Liver (tissue), 9 donors: ENCODE results near the gene REEP1. TPM values are rescaled to one million over a fixed set of nuclear protein-coding genes. Genes with fewer than 3 reads are reported as not detected.

Source experiments
- DNase-seq: peaks from one replicate; pipeline ENCODE4 v3.0.0-alpha.2; 2017; ENCODE audit warnings: low spot score
- H3K27ac ChIP-seq, 2 donors: one replicate each; pipeline ENCODE4 v1.7.0; 2013; ENCODE audit warnings: inconsistent platforms in 2 of 2, low read length in 2 of 2, control low read depth in 1 of 2, low read depth in 1 of 2, mild to moderate bottlenecking in 1 of 2
- H3K27me3 ChIP-seq, 4 donors: one replicate each; pipeline versions ENCODE4 v1.6.1 to v1.7.0; 2013; ENCODE audit warnings: low read length in 3 of 4, inconsistent platforms in 1 of 4, mild to moderate bottlenecking in 1 of 4, moderate library complexity in 1 of 4; ENCODE audit not compliant: control insufficient read depth in 4 of 4, insufficient read depth in 4 of 4
- H3K36me3 ChIP-seq, 4 donors: one replicate each; pipeline versions ENCODE4 v1.6.1 to v1.7.0; 2013; ENCODE audit warnings: low read length in 3 of 4, mild to moderate bottlenecking in 3 of 4, low read depth in 1 of 4, moderate library complexity in 1 of 4; ENCODE audit not compliant: control insufficient read depth in 4 of 4, insufficient read depth in 3 of 4
- H3K4me1 ChIP-seq, 4 donors: one replicate each; pipeline versions ENCODE4 v1.6.1 to v1.7.0; 2013; ENCODE audit warnings: low read length in 3 of 4, mild to moderate bottlenecking in 3 of 4, moderate library complexity in 1 of 4; ENCODE audit not compliant: control insufficient read depth in 4 of 4, insufficient read depth in 4 of 4
- H3K4me3 ChIP-seq, 3 donors: one replicate each; pipeline versions ENCODE4 v1.6.1 to v1.7.0; 2013; ENCODE audit warnings: low read length in 3 of 3, control low read depth in 1 of 3, low read depth in 1 of 3, mild to moderate bottlenecking in 1 of 3
- H3K9ac ChIP-seq, 2 donors: one replicate each; pipeline ENCODE4 v1.7.0; 2013; ENCODE audit warnings: low read length in 2 of 2, mild to moderate bottlenecking in 2 of 2, moderate library complexity in 2 of 2, control low read depth in 1 of 2, low read depth in 1 of 2
- H3K9me3 ChIP-seq, 4 donors: one replicate each; pipeline versions ENCODE4 v1.6.1 to v1.7.0; 2013; ENCODE audit warnings: low read length in 3 of 4; ENCODE audit not compliant: control insufficient read depth in 4 of 4
- EGR1 ChIP-seq, 2 donors: IDR thresholded peaks; 2 replicates each; pipeline ENCODE4 v1.6.1; 2016 to 2018; ENCODE audit warnings: antibody characterized with exemption in 2 of 2, low read depth in 2 of 2
- FOXA1 ChIP-seq: IDR thresholded peaks from 2 replicates; pipeline ENCODE4 v1.6.1; 2016; ENCODE audit warnings: antibody characterized with exemption
- GABPA ChIP-seq, 2 donors: IDR thresholded peaks in 1 of 2; conservative IDR thresholded peaks in 1 of 2; 2 replicates each; pipeline ENCODE4 v1.6.1; 2016; ENCODE audit warnings: antibody characterized with exemption in 2 of 2, mild to moderate bottlenecking in 1 of 2, moderate library complexity in 1 of 2
- HNF4A ChIP-seq, 2 donors: conservative IDR thresholded peaks; 2 replicates each; pipeline ENCODE4 v1.6.1; 2016; ENCODE audit warnings: antibody characterized with exemption in 2 of 2, mild to moderate bottlenecking in 2 of 2
- HNF4G ChIP-seq: IDR thresholded peaks from 2 replicates; pipeline ENCODE4 v1.6.1; 2016; ENCODE audit warnings: antibody characterized with exemption
- NR2F2 ChIP-seq: IDR thresholded peaks from 2 replicates; pipeline ENCODE4 v1.6.1; 2016; ENCODE audit warnings: antibody characterized with exemption
- RAD21 ChIP-seq, 2 donors: IDR thresholded peaks; 2 replicates each; pipeline ENCODE4 v1.6.1; 2016; ENCODE audit warnings: antibody characterized with exemption in 2 of 2, mild to moderate bottlenecking in 2 of 2
- RXRA ChIP-seq, 2 donors: IDR thresholded peaks; 2 replicates each; pipeline ENCODE4 v1.6.1; 2017 to 2018; ENCODE audit warnings: antibody characterized with exemption in 2 of 2, mild to moderate bottlenecking in 1 of 2
- SP1 ChIP-seq: IDR thresholded peaks from 2 replicates; pipeline ENCODE4 v1.6.1; 2018; ENCODE audit warnings: antibody characterized with exemption, mild to moderate bottlenecking
- ZBTB33 ChIP-seq: IDR thresholded peaks from 2 replicates; pipeline ENCODE4 v1.6.1; 2016; ENCODE audit warnings: antibody characterized with exemption
- WGBS: extraction: QIAGEN DNeasy Blood & Tissue Kit; methylation state at CpG from one replicate; pipeline ENCODE4 v1.1.7; 2013; 5-methylcytosine and 5-hydroxymethylcytosine counted together
- polyA plus RNA-seq, 2 donors: library from polyadenylated mRNA; stranded (reverse) in 1 of 2; unstranded in 1 of 2; fragments of 200-250 nt in 1 of 2; fragments of >200 nt in 1 of 2; fragmentation: Nextera tagmentation in 1 of 2; extraction: Ambion mirVana in 1 of 2; gene quantifications; one replicate each; pipeline versions ENCODE4 v1.2.1 to v1.2.3, GENCODE V29; 2013 to 2015
- total RNA-seq, 2 donors: library from RNA; depleted of rRNA; stranded (reverse); fragments of >200 nt; gene quantifications; one replicate each; pipeline ENCODE4 v1.2.3, GENCODE V29; 2014
- TF ChIP-seq, protein P1 (sequence below): fragments of 150-350 bp; IDR thresholded peaks from 2 replicates; pipeline ENCODE4 v1.5.1; 2017; ENCODE audit warnings: improper control_type of control experiment, low read depth, low read length; ENCODE audit not compliant: missing input control
- donor health status: healthy.
- donor health status: healthy.
- donor health status: healthy.
- donor health status: healthy.
- donor health status: healthy.

REEP1 gene
- total and polyA plus RNA-seq, 4 donors, result 0.46 to 1.7 (median 0.89) TPM

DNA sequence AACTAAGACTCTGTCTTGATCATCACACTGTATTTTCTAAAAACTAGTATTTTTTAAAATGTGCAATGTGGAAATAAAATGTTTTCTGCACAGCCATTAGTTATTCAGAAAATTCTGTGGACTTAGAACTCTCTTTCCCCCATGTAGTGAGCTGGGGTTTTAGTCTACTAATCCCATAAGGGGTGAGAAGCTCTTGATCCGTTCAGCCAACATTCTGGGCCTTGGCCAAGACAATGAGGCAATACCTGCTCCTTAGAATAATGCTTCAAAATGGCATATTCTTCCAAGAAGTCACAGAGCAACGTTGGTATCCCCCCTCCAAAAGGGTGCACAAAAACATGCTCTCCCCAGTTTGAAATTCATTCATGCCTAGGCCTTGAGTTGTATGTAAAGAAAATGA is 4.0 kb downstream of the REEP1 start:
- no peaks in the 10 kb centered on the region for H3K36me3 ChIP-seq
- H3K4me1 ChIP-seq, result peaks cover 9 to 15% (median 13%) of the 10 kb centered on the region in 4 donors
- no peak for DNase-seq
- no peak overlapping the region for H3K9ac ChIP-seq
- no peak overlapping the region for H3K27ac ChIP-seq
- peaks cover 0 to 5% (median 4%) of the 10 kb centered on the region in 4 donors for H3K27me3 ChIP-seq
- no peaks in the 10 kb centered on the region for H3K9me3 ChIP-seq
- WGBS, result 69% methylated on average over 2 of the region's 2 CpGs
- no peak overlapping the region for H3K4me3 ChIP-seq
- TF ChIP-seq RAD21 (IDR thresholded peaks at IDR 0.05) (no peak), FOXA1 (no peak), HNF4G (no peak), ZBTB33 (no peak), SP1 (no peak)

DNA sequence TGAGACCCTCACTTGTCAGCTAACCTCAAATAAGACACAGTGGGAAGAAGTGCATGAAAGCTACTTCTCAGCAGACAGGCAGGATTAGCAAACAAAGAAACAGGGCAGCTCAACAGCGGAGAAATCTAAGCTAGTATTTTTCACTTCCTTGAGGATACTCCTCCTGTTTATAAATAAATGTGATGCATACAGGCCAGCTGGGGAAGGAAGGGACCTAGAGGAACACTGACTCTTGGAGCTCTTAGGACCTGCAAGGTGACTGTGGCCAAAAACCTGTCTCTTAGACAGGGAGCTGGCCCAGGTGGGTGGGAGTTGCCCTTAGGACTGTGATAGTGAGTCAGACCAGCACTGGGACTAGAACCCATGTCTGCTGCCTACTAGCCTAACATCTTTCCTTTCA is 4.8 kb downstream of the REEP1 start:
- peaks cover 0 to 5% (median 4%) of the 10 kb centered on the region in 4 donors for H3K27me3 ChIP-seq
- H3K36me3 ChIP-seq, result no peaks in the 10 kb centered on the region
- DNase-seq, result no peak
- 89% methylated on average over 1 of the region's 1 CpG for WGBS
- H3K4me1 ChIP-seq, result peaks cover 7 to 11% (median 9%) of the 10 kb centered on the region in 4 donors
- no peaks in the 10 kb centered on the region for H3K9me3 ChIP-seq
- TF ChIP-seq GABPA (IDR thresholded peaks at IDR 0.05 in 1 of 2, conservative IDR thresholded peaks at IDR 0.05 in 1 of 2) (no peak), NR2F2 (no peak), EGR1 (IDR thresholded peaks at IDR 0.05; ENCODE audit: low read depth in 2 of 2) (no peak), HNF4A (conservative IDR thresholded peaks at IDR 0.05) (no peak)
- H3K9ac ChIP-seq, result no peak overlapping the region
- no peak overlapping the region for H3K27ac ChIP-seq
- H3K4me3 ChIP-seq, result no peak overlapping the region

GRCh38 chr2:86331384-86331783 is 6.0 kb downstream of the REEP1 start:
- no peak for DNase-seq

More at GRCh38 chr2:86331384-86331783, 6.0 kb downstream of the REEP1 start:
- Histone ChIP-seq H3K27me3 (peaks cover 0 to 5% (median 2%) of the 10 kb centered on the region in 4 donors), H3K9ac (no peak overlapping the region), H3K9me3 (no peaks in the 10 kb centered on the region), H3K4me3 (no peak overlapping the region), H3K4me1 (peaks cover 0 to 2% (median under 1%) of the 10 kb centered on the region in 4 donors), H3K36me3 (no peaks in the 10 kb centered on the region), H3K27ac (no peak overlapping the region)
- TF ChIP-seq RXRA (IDR thresholded peaks at IDR 0.05) (no peak), FOXA1 (no peak), RAD21 (IDR thresholded peaks at IDR 0.05) (no peak), HNF4A (conservative IDR thresholded peaks at IDR 0.05) (no peak), ZBTB33 (no peak), GABPA (IDR thresholded peaks at IDR 0.05 in 1 of 2, conservative IDR thresholded peaks at IDR 0.05 in 1 of 2) (no peak), EGR1 (IDR thresholded peaks at IDR 0.05; ENCODE audit: low read depth in 2 of 2) (no peak), NR2F2 (no peak)
- TF ChIP-seq, protein P1, sequence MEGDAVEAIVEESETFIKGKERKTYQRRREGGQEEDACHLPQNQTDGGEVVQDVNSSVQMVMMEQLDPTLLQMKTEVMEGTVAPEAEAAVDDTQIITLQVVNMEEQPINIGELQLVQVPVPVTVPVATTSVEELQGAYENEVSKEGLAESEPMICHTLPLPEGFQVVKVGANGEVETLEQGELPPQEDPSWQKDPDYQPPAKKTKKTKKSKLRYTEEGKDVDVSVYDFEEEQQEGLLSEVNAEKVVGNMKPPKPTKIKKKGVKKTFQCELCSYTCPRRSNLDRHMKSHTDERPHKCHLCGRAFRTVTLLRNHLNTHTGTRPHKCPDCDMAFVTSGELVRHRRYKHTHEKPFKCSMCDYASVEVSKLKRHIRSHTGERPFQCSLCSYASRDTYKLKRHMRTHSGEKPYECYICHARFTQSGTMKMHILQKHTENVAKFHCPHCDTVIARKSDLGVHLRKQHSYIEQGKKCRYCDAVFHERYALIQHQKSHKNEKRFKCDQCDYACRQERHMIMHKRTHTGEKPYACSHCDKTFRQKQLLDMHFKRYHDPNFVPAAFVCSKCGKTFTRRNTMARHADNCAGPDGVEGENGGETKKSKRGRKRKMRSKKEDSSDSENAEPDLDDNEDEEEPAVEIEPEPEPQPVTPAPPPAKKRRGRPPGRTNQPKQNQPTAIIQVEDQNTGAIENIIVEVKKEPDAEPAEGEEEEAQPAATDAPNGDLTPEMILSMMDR, result no peak
- WGBS, result 94% methylated on average over 3 of the region's 3 CpGs
